Astrocyte (in vitro differentiated cells and primary cell): Measurements from ENCODE around the gene MPC1. TPM values are rescaled to one million over a fixed set of nuclear protein-coding genes. Genes with fewer than 3 reads are reported as not detected.
"Not testable (repeated sequence)": the region's sequence is repeated elsewhere in the genome, so short reads cannot be mapped to it uniquely, and the experiment has no call there.

ENCODE experiments used
- DNase-seq: peaks from one replicate; pipeline ENCODE4 v3.0.0-alpha.2; 2010; ENCODE audit warnings: low read depth
- FAIRE-seq: peaks from 2 replicates; lab custom pipeline; 2011; peaks lifted over from hg19 to GRCh38; lab: Jason Lieb, UNC
- H2AFZ ChIP-seq: 2 replicates; pipeline ENCODE4 v1.6.0; 2012; ENCODE audit warnings: low read depth, low read length, inconsistent platforms
- H3K27ac ChIP-seq: 2 replicates; pipeline ENCODE4 v1.5.1; 2011; ENCODE audit warnings: low read depth, low read length, inconsistent platforms
- H3K27me3 ChIP-seq: 2 replicates; pipeline ENCODE4 v1.6.0; 2011; ENCODE audit warnings: low read length, inconsistent platforms; ENCODE audit not compliant: insufficient read depth
- H3K36me3 ChIP-seq: 2 replicates; pipeline ENCODE4 v1.5.1; 2011; ENCODE audit warnings: low read length, inconsistent platforms; ENCODE audit not compliant: insufficient read depth
- H3K4me1 ChIP-seq: 2 replicates; pipeline ENCODE4 v1.5.1; 2011; ENCODE audit warnings: low read length, inconsistent platforms; ENCODE audit not compliant: insufficient read depth
- H3K4me2 ChIP-seq: 2 replicates; pipeline ENCODE4 v1.6.0; 2012; ENCODE audit warnings: low read length, inconsistent platforms
- H3K4me3 ChIP-seq: 2 replicates; pipeline ENCODE4 v1.5.1; 2011; ENCODE audit warnings: low read depth, mild to moderate bottlenecking, low read length, inconsistent platforms; ENCODE audit not compliant: insufficient read depth
- H3K79me2 ChIP-seq: 2 replicates; pipeline ENCODE4 v1.6.0; 2012; ENCODE audit warnings: mild to moderate bottlenecking, low read length, inconsistent platforms; ENCODE audit not compliant: insufficient read depth
- H3K9ac ChIP-seq: 2 replicates; pipeline ENCODE4 v1.6.0; 2012; ENCODE audit warnings: mild to moderate bottlenecking, low read length, inconsistent platforms
- H3K9me3 ChIP-seq: 2 replicates; pipeline ENCODE4 v1.5.1; 2012; ENCODE audit warnings: low read depth, mild to moderate bottlenecking, low read length, inconsistent platforms; ENCODE audit not compliant: insufficient read depth
- H4K20me1 ChIP-seq: 2 replicates; pipeline ENCODE4 v1.6.0; 2012; ENCODE audit warnings: low read length, inconsistent platforms; ENCODE audit not compliant: insufficient read depth
- H3K27ac Mint-ChIP-seq: one replicate; pipeline ENCODE4 v1.8.0; 2021; ENCODE audit warnings: mild to moderate bottlenecking, mixed read lengths; ENCODE audit not compliant: unreplicated experiment
- H3K27me3 Mint-ChIP-seq: one replicate; pipeline ENCODE4 v1.8.0; 2021; ENCODE audit warnings: low read depth, mixed read lengths; ENCODE audit not compliant: unreplicated experiment
- H3K36me3 Mint-ChIP-seq: one replicate; pipeline ENCODE4 v1.8.0; 2021; ENCODE audit warnings: low read depth, mixed read lengths; ENCODE audit not compliant: unreplicated experiment
- H3K4me1 Mint-ChIP-seq: one replicate; pipeline ENCODE4 v1.8.0; 2021; ENCODE audit warnings: low read depth, mixed read lengths; ENCODE audit not compliant: unreplicated experiment
- H3K4me3 Mint-ChIP-seq: one replicate; pipeline ENCODE4 v1.8.0; 2021; ENCODE audit warnings: mild to moderate bottlenecking, moderate library complexity, mixed read lengths; ENCODE audit not compliant: unreplicated experiment
- H3K9me3 Mint-ChIP-seq: one replicate; pipeline ENCODE4 v1.8.0; 2021; ENCODE audit warnings: mild to moderate bottlenecking, mixed read lengths; ENCODE audit not compliant: unreplicated experiment
- CTCF ChIP-seq: IDR thresholded peaks from 2 replicates; pipeline ENCODE4 v1.5.1; 2011; ENCODE audit warnings: low read depth, mild to moderate bottlenecking, inconsistent platforms, low read length, moderate library complexity; ENCODE audit not compliant: insufficient read depth
- EZH2 ChIP-seq: IDR thresholded peaks from 2 replicates; pipeline ENCODE4 v1.6.1; 2012; ENCODE audit warnings: mild to moderate bottlenecking, low read length, inconsistent platforms; ENCODE audit not compliant: insufficient read depth
- total RNA-seq: library from RNA; stranded (reverse); gene quantifications from 2 replicates; pipeline ENCODE4 v1.2.1, GENCODE V29; 2021

The MPC1 gene
- total RNA-seq, 1 donor from 2014 or later, result 47.4 TPM

GRCh38 chr6:166394036-166394892 lies 11.5 kb upstream of the MPC1 start:
- no peak for DNase-seq
- TF ChIP-seq CTCF, result no peak
- no peak for TF ChIP-seq EZH2
- Histone ChIP-seq H3K9me3 (peaks cover 5% of the 10 kb centered on the region), H3K79me2 (no peaks in the 10 kb centered on the region), H3K27ac (no peak overlapping the region), H3K4me3 (no peak overlapping the region), H2AFZ (no peak overlapping the region), H3K9ac (no peak overlapping the region), H4K20me1 (no peaks in the 10 kb centered on the region), H3K4me2 (no peak overlapping the region), H3K4me1 (no peaks in the 10 kb centered on the region), H3K27me3 (peaks cover 14% of the 10 kb centered on the region), H3K36me3 (no peaks in the 10 kb centered on the region)
- H3K27me3 Mint-ChIP-seq, result peaks cover 43% of the 10 kb centered on the region
- H3K4me1 Mint-ChIP-seq, result no peaks in the 10 kb centered on the region
- no peak overlapping the region for H3K27ac Mint-ChIP-seq
- FAIRE-seq, result no peak
- peaks cover 5% of the 10 kb centered on the region for H3K9me3 Mint-ChIP-seq
- H3K36me3 Mint-ChIP-seq, result no peaks in the 10 kb centered on the region
- no peak overlapping the region for H3K4me3 Mint-ChIP-seq

GRCh38 chr6:166393535-166393823 lies 10.7 kb upstream of the MPC1 start:
- peaks cover 5% of the 10 kb centered on the region for H3K9me3 Mint-ChIP-seq
- peaks cover 5% of the 10 kb centered on the region for H3K9me3 ChIP-seq
- H4K20me1 ChIP-seq, result no peaks in the 10 kb centered on the region
- H3K4me1 Mint-ChIP-seq, result no peaks in the 10 kb centered on the region
- H3K4me2 ChIP-seq, result no peak overlapping the region
- TF ChIP-seq CTCF, result no peak
- DNase-seq, result no peak
- H3K4me3 Mint-ChIP-seq, result no peak overlapping the region
- FAIRE-seq, result no peak
- H3K4me3 ChIP-seq, result no peak overlapping the region
- H3K27me3 Mint-ChIP-seq, result peaks cover 41% of the 10 kb centered on the region
- no peaks in the 10 kb centered on the region for H3K36me3 Mint-ChIP-seq
- H2AFZ ChIP-seq, result no peak overlapping the region
- H3K27ac ChIP-seq, result no peak overlapping the region
- no peak overlapping the region for H3K27ac Mint-ChIP-seq
- H3K79me2 ChIP-seq, result no peaks in the 10 kb centered on the region
- no peaks in the 10 kb centered on the region for H3K4me1 ChIP-seq
- H3K27me3 ChIP-seq, result peaks cover 14% of the 10 kb centered on the region
- H3K9ac ChIP-seq, result no peak overlapping the region
- no peaks in the 10 kb centered on the region for H3K36me3 ChIP-seq

GRCh38 chr6:166392755-166393534 lies 10.2 kb upstream of the MPC1 start:
- H3K27me3 ChIP-seq, result peaks cover 14% of the 10 kb centered on the region
- not testable (repeated sequence) for H3K9ac ChIP-seq, H4K20me1 ChIP-seq, H3K4me2 ChIP-seq, H3K4me3 ChIP-seq, H3K36me3 Mint-ChIP-seq, H3K4me3 Mint-ChIP-seq, H3K4me1 Mint-ChIP-seq, H3K27ac Mint-ChIP-seq, DNase-seq, H3K9me3 Mint-ChIP-seq, H2AFZ ChIP-seq, H3K27ac ChIP-seq, H3K9me3 ChIP-seq, H3K4me1 ChIP-seq, H3K79me2 ChIP-seq, H3K36me3 ChIP-seq, FAIRE-seq
- peaks cover 41% of the 10 kb centered on the region for H3K27me3 Mint-ChIP-seq
